Measurements from ENCODE around the gene PRKAG1.

PRKAG1 gene

DNA sequence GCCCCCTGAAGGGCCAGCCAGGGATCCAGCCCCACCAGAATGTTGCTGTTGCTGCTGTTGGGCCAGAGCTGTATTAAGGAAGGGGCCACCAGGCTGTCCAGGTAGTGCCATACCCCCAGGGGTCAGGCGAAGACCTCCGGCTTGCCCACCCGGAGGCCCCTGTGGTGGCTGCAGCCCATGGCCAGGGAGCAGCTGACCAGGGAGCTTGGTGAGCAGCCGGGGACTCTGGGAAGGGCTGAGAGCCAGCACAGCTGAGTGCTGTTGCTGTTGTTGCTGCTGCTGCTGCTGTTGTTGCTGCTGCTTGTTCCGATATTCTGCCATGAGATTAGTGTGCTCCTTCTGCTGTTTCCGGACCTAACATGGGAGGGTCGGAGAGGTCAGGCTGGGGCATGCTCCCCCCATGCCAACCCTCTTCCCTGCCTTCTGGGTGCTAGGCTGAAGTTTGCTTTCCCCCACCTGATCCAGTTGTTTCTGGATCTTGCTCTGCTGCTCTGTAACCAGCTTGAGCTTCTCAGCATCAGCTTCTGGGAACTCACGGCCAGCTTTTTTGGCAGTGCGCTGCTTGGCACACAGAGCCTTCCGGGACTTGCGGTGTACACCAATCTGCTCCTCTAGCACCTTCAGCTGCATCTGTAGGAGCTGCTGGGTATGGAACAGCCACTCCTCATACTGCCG lies 15.2 kb upstream of the PRKAG1 start:
- Histone ChIP-seq H2AFZ (ENCODE audit: low read depth) (no peak overlapping the region), H4K20me1 (ENCODE audit: insufficient read depth) (no peaks in the 10 kb centered on the region), H3K79me2 (ENCODE audit: insufficient read depth, low read depth) (no peaks in the 10 kb centered on the region), H3K27me3 (ENCODE audit: insufficient read depth, low read depth) (no peaks in the 10 kb centered on the region), H3K36me3 (ENCODE audit: insufficient read depth) (peaks cover 12% of the 10 kb centered on the region; the same call in 1 of the 2 replicates), H3K27ac (no peak overlapping the region), H3K9ac (no peak overlapping the region), H3K4me3 (IDR thresholded peaks at IDR 0.05; ENCODE audit: insufficient read depth, low read depth, low read length) (no peak overlapping the region), H3K4me1 (ENCODE audit: low read depth, poor library complexity, severe bottlenecking) (no peaks in the 10 kb centered on the region), H3K4me2 (no peak overlapping the region)
- TF ChIP-seq, protein P1, sequence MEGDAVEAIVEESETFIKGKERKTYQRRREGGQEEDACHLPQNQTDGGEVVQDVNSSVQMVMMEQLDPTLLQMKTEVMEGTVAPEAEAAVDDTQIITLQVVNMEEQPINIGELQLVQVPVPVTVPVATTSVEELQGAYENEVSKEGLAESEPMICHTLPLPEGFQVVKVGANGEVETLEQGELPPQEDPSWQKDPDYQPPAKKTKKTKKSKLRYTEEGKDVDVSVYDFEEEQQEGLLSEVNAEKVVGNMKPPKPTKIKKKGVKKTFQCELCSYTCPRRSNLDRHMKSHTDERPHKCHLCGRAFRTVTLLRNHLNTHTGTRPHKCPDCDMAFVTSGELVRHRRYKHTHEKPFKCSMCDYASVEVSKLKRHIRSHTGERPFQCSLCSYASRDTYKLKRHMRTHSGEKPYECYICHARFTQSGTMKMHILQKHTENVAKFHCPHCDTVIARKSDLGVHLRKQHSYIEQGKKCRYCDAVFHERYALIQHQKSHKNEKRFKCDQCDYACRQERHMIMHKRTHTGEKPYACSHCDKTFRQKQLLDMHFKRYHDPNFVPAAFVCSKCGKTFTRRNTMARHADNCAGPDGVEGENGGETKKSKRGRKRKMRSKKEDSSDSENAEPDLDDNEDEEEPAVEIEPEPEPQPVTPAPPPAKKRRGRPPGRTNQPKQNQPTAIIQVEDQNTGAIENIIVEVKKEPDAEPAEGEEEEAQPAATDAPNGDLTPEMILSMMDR (conservative IDR thresholded peaks at IDR 0.05; ENCODE audit: low read depth, low read length): no peak

DNA sequence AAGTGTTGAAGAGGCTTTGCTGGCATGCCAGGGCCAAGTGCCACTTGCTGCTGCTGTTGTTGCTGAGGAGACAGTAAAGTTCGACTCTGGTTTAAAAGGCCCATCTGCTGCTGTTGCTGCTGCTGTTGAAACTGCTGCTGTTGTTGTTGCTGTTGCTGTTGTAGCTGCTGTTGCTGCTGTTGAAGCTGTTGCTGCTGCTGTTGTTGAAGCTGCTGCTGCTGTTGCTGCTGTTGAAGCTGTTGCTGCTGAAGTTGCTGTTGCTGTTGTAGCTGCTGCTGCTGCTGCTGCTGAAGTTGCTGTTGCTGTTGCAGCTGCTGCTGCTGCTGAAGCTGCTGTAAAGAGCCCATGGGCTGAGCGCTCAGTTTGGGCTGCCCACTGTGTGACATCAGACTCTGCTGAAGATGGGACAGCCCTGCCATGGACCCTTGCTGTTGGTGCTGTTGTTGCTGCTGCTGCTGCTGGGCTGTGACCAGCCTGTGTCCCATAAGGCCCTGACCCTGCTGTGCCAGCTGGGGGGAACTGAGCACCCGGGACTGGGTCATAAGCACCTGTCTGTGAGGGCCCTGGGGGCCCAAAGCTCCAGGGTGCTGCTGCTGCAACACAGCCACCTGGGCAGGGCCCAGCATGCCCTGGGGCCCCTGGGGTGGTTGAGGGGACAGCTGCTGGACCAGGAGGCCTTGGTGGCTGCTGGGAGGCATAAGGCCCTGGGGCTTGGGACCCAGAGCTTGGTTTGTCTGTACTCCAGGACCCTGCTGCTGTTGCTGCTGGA lies 14.3 kb upstream of the PRKAG1 start:
- H3K4me1 ChIP-seq (ENCODE audit: low read depth, poor library complexity, severe bottlenecking): no peaks in the 10 kb centered on the region
- H3K36me3 ChIP-seq (ENCODE audit: insufficient read depth): peaks cover 7% of the 10 kb centered on the region; the same call in 1 of the 2 replicates
- no peak overlapping the region for H3K9ac ChIP-seq
- H2AFZ ChIP-seq (ENCODE audit: low read depth): no peak overlapping the region
- H3K27me3 ChIP-seq (ENCODE audit: insufficient read depth, low read depth): no peaks in the 10 kb centered on the region
- H3K4me2 ChIP-seq: no peak overlapping the region
- no peak overlapping the region for H3K4me3 ChIP-seq (IDR thresholded peaks at IDR 0.05; ENCODE audit: insufficient read depth, low read depth, low read length)
- no peaks in the 10 kb centered on the region for H4K20me1 ChIP-seq (ENCODE audit: insufficient read depth)
- TF ChIP-seq, protein P1 (conservative IDR thresholded peaks at IDR 0.05; ENCODE audit: low read depth, low read length): no peak
- no peaks in the 10 kb centered on the region for H3K79me2 ChIP-seq (ENCODE audit: insufficient read depth, low read depth)
- no peak overlapping the region; the same call in 1 of the 2 replicates for H3K27ac ChIP-seq

DNA sequence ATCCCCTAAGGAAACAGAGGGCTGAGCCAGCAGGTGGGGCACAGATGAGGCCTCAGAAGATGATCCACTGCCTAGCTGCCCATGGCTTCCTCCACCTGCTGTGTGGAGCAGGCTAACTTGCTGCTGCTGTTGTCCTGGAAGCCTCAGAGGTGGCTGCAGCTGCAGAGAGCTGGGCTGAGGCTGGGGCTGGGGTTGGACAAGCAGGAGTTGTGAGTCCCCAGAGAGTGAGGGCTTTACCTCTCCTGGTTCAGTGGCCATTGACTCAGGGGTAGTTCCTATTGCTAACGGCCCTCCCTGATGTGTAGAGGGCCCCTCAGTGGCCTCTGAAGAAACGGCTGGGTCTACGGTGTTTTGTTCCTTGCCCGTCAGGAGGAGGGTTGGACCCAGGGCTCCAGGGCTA lies 13.7 kb upstream of the PRKAG1 start:
- no peaks in the 10 kb centered on the region for H3K79me2 ChIP-seq (ENCODE audit: insufficient read depth, low read depth)
- no peak overlapping the region for H3K4me3 ChIP-seq (IDR thresholded peaks at IDR 0.05; ENCODE audit: insufficient read depth, low read depth, low read length)
- no peak overlapping the region for H3K4me2 ChIP-seq
- H3K36me3 ChIP-seq (ENCODE audit: insufficient read depth): peaks cover 12% of the 10 kb centered on the region; the same call in 1 of the 2 replicates
- no peaks in the 10 kb centered on the region for H3K4me1 ChIP-seq (ENCODE audit: low read depth, poor library complexity, severe bottlenecking)
- H3K27me3 ChIP-seq (ENCODE audit: insufficient read depth, low read depth): no peaks in the 10 kb centered on the region
- no peak overlapping the region for H2AFZ ChIP-seq (ENCODE audit: low read depth)
- no peak overlapping the region for H3K9ac ChIP-seq
- no peaks in the 10 kb centered on the region for H4K20me1 ChIP-seq (ENCODE audit: insufficient read depth)
- H3K27ac ChIP-seq: no peak overlapping the region
- TF ChIP-seq, protein P1 (conservative IDR thresholded peaks at IDR 0.05; ENCODE audit: low read depth, low read length): no peak

DNA sequence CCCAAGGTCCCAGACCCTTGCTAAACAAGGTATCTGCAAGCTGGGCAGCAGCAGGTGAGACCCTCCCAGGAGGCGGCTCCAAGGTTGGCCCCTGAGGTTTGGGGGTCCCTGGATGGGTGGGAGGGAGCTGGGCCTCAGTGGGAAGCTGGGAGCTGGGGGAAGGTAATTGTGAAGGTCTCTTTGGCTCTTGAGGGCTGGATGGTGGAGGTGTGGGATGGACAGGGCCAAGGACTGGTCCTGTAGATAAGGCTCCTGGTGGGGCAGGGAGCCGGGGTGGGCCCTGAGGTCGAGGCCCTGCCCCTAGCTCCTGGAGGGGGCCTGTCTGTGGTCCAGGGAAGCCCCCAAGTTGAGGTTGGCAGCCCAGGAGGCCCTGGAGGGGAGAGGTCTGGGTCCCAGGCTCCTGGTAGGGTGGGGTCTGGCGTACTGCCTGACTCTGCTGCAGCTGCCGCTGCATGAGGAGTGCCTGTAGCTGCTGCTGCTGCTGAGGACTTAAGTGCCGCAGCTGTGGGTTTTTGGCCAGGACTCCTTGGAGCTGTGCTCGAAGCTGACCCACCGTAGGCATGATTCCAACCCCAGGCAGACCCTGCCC lies 13.1 kb upstream of the PRKAG1 start:
- no peak overlapping the region for H3K4me2 ChIP-seq
- no peak overlapping the region for H2AFZ ChIP-seq (ENCODE audit: low read depth)
- H3K27ac ChIP-seq: no peak overlapping the region
- TF ChIP-seq, protein P1 (conservative IDR thresholded peaks at IDR 0.05; ENCODE audit: low read depth, low read length): no peak
- H3K27me3 ChIP-seq (ENCODE audit: insufficient read depth, low read depth): no peaks in the 10 kb centered on the region
- H3K4me1 ChIP-seq (ENCODE audit: low read depth, poor library complexity, severe bottlenecking): no peaks in the 10 kb centered on the region
- no peaks in the 10 kb centered on the region for H3K79me2 ChIP-seq (ENCODE audit: insufficient read depth, low read depth)
- H3K36me3 ChIP-seq (ENCODE audit: insufficient read depth): peaks cover 13% of the 10 kb centered on the region; the same call in 1 of the 2 replicates
- H3K4me3 ChIP-seq (IDR thresholded peaks at IDR 0.05; ENCODE audit: insufficient read depth, low read depth, low read length): no peak overlapping the region
- no peak overlapping the region for H3K9ac ChIP-seq
- no peaks in the 10 kb centered on the region for H4K20me1 ChIP-seq (ENCODE audit: insufficient read depth)

All from KMS-11 (cell line).